Astrocyte of the cerebellum (primary cell): Measurements from ENCODE around the gene SLC30A10.

Experiments
- DNase-seq: peaks from one replicate; pipeline ENCODE4 v3.0.0-alpha.2; 2011; ENCODE audit warnings: low read depth
- H3K4me3 ChIP-seq: 2 replicates; pipeline ENCODE4 v1.5.1; 2011; ENCODE audit warnings: mild to moderate bottlenecking, low read depth, low read length, moderate library complexity
- CTCF ChIP-seq: IDR thresholded peaks from 2 replicates; pipeline ENCODE4 v1.5.1; 2012; ENCODE audit warnings: low read length, low read depth, moderate library complexity, mild to moderate bottlenecking; ENCODE audit errors: missing control alignments
- in situ Hi-C: cut with HindIII; loops from 2 replicates; pipeline ENCODE4 v1.10.0; 2017; ENCODE audit warnings: low sequenced_read_pairs

The SLC30A10 gene

DNA sequence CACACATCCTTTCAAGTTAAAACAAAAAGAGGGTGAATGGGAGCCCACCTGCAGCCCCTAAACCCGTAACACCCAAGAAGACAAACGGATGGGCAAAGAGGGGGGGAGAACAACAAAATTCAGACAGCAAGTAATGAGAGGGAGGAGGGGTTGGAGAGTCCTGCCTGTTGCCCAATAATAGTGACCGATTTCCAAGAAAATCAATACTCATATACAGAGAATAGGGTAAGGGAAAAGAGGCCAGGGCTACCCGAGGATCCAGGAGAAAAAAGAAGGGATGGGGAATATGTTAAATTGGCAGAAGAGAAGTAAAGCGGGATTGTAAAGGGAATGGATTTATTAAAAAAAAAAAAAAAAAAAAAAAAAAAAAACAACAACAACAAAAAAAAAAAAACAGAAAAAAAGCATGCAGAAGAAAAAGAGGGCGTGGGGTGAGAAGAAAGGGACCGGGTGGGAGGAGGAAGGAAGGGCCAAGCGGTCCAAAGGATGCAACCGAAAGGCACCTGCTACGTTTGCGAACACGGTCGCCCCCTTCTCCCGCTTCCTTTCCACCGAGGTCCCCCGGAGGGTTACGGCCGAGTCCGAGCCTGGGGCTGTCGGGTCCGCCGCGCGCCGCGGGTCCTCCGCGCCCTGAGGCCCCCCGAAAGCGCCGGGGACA is 930 bp downstream of the SLC30A10 start:
- in situ Hi-C loops, result no loop called here
- H3K4me3 ChIP-seq, result peak overlapping the region; percentile 48

GRCh38 chr1:219926363-219926998 is 1.9 kb downstream of the SLC30A10 start:
- H3K4me3 ChIP-seq, result no peak overlapping the region
- no peak for TF ChIP-seq CTCF
- no peak for DNase-seq
- in situ Hi-C loops, result no loop called here

More for the DNA sequence above, 930 bp downstream of the SLC30A10 start:
- no peak for DNase-seq
- no peak for TF ChIP-seq CTCF

DNA sequence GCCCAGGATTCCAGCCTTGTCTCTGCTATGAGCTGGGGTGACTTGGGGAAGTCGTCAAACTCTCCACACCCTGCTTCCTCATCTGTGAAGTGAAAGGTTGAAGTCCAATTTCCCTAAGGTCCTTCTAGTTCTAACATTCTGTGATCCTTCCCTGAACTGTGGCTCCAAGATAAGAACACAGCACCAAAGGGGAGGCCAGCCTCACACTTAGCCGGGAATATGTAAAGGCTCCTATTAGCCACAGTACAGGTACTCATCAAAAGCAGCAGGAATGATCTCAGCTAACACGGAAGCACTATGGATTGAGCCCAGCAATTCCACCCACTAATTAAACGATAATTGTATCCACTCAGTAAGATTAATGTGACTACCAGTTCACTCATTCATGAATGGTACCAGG is 4.0 kb downstream of the SLC30A10 start:
- DNase-seq, result no peak
- no peak for TF ChIP-seq CTCF
- in situ Hi-C loops, result no loop called here
- no peak overlapping the region for H3K4me3 ChIP-seq

- no peak for TF ChIP-seq CTCF
- no peak for DNase-seq
- H3K4me3 ChIP-seq, result no peak overlapping the region
- in situ Hi-C loops, result no loop called here
Measured at GRCh38 chr1:219917851-219918466, 10.4 kb downstream of the SLC30A10 start.

- TF ChIP-seq CTCF, result no peak
- DNase-seq, result no peak
- in situ Hi-C loops, result no loop called here
- no peak overlapping the region for H3K4me3 ChIP-seq
Measured at GRCh38 chr1:219917281-219917680, 11.1 kb downstream of the SLC30A10 start.

DNA sequence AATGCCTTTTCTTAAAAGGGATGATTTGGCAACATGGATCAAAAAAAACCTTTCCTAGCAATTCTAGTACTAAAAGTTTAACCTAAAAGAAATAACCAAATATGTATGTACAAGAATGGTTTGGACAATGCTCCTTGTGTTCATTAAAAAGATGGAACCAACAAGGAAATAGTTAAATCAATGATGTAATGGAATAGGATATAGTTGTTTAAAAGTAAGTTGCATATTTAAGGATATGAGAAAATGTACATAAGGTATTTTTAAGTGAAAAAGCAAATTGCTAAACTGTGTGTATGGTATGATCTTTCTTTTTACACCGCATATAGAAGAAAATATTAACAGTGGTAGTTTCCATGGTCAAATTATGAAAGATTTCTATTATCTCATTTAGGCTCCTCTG is 12.1 kb downstream of the SLC30A10 start:
- H3K4me3 ChIP-seq, result no peak overlapping the region
- in situ Hi-C loops, result no loop called here
- TF ChIP-seq CTCF, result no peak
- no peak for DNase-seq
